Left lobe of liver (tissue), 2 donors: ENCODE data around the gene TMOD3. TPM values are rescaled to one million over a fixed set of nuclear protein-coding genes. Genes with fewer than 3 reads are reported as not detected.
"Not testable (repeated sequence)": the region's sequence is repeated elsewhere in the genome, so short reads cannot be mapped to it uniquely, and the experiment has no call there.

Experiments
- ATAC-seq: fragments of 200-7000 bp; cut with Tn5 transposase; one replicate; pipeline ENCODE4 v1.9.1; 2020; ENCODE audit warnings: mild to moderate bottlenecking, moderate library complexity
- DNase-seq: peaks from one replicate; pipeline ENCODE4 v3.0.0-alpha.2; 2020; ENCODE audit warnings: low spot score
- total RNA-seq: library from RNA; stranded (reverse); gene quantifications from one replicate; pipeline ENCODE4 v1.2.1, GENCODE V29; 2021
- donor health status: DM: no; HTN: no; CAD: no; lungs with moderate emphysema.
- donor health status: DM: no; HTN: yes; CAD: no.

The TMOD3 gene
- 21.2 TPM for total RNA-seq

DNA sequence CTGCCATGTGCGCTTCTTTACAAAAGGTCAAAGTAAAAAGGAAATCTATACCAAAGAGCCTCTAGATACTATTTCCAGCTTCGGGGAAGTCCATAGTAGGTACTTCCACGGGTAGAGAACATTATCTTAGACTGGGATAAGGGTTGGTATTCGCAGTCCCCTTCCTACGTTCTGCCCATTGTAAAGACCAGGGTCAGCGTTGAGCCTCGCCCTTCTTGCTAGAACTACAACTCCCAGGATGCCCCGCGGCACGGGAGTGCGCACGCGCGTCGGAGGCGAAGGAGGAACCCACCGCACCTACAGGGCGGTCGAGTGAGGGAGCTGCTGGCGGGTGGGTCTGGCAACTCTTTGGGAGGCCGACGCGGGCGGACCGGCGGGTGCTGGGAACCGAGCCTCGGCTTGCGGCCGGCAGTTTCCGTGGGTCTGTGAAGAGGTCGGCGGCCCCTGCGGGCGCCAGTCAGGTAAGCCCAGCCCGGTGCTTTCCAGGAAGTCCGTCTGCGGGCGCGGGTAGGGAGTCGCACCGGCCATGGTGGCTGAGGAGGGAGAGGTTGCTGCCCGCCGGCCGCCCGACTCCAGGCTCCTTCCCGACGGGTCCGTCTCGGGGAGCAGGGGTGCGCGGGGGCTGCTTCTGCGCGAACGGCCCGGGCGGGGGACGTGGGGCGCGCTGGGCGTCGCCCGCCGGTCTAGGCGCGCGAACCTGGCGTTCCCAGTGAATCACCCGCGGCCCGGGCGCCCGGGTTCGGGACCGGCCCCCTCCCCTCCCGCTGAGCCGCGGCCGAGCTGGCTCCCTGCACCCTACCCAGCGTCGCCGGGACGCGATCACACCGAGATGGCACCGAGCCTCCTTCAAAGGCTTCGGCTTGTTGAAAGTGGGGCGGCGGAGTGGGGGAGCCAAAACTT lies at the start of gene TMOD3:
TSS of gene TMOD3 (plus strand) at position 278 of the 900 bp plus-strand sequence. CDS start 33,232 bp downstream, outside the sequence.
- DNase-seq, result peak; percentile 96
- ATAC-seq, result peak; percentile 95

DNA sequence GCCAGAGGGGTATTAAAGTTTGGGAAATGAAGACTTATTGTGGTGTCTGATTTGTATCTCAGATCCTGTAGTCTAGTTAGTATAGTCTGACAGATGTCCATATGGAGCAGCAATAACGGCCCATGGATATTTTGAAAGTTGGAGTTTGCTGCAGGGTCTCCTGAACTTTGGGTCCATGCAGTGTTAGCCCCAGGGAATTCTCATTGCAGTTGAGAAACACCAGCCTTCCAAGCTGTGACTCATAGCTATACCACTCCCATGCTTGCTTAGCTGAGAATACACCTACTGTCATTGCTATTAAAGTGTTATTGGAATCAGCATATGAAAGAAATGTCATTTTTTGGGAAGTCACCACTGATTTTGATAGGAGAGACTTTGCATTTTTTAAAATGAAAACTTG lies 48.8 kb upstream of the TMOD3 start:
- no peak for ATAC-seq
- DNase-seq, result no peak

DNA sequence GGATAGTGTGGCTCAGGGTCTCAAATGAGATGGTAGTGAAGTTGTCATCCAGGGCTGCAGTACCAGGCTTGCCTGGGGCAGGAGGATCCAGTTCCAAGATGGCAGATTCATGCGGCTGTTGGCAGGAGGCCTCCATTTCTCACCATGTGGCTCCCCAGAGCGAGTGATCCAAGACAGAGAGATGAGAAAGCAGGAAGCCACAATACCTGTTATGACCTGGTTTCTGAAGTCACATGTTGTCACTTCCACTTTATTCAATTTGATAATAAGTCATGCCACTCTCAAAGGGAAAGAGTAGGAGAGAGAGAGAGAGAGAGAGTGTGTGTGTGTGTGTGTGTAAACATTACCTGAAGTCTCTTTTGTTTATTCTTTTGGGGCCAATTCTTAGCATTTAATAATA lies 47.9 kb upstream of the TMOD3 start:
- DNase-seq, result no peak
- ATAC-seq, result no peak

DNA sequence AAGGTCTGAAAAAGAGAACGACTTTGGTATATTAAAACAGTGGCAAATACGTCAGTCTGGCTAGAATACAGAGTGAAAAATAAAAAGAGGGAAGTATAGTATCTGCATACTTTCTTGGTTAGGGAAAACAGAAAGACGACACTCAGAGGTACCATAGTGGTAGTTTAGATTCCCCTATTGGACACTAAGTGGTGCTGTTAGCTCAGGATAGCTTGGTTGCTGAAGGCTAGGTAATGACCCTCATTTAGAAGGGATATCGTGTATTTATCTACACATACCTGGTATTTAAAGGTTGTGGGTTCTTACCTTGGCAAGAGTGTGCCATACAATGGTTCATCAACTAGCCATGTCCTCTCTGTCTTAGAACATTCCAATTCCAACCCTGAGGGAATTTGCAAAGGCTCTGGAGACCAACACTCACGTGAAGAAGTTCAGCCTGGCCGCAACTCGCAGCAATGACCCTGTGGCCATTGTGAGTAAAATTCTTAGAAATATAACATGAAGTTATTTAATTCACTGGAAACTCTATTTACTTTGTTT lies 47.0 kb upstream of the TMOD3 start:
- ATAC-seq (peak; percentile 86), DNase-seq (no peak)

DNA sequence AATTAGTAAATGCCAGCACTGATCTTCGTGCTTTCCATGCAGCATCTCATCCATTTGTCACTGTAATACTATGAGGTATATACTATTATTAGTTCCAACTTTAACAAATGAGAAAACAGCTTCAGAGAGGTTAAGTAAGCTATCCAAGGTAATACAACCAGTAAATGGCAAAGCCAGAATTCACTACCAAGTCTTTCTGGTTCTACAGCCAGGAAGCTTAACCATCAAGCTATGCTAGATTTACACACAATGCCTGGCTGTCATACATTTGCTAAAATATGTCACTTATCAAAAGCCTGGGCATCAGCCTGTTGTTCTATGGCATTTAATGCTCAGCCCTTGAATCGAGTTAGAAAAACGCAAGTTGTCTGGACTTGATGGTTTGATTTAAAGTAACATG lies 45.5 kb upstream of the TMOD3 start:
- no peak for ATAC-seq
- no peak for DNase-seq

DNA sequence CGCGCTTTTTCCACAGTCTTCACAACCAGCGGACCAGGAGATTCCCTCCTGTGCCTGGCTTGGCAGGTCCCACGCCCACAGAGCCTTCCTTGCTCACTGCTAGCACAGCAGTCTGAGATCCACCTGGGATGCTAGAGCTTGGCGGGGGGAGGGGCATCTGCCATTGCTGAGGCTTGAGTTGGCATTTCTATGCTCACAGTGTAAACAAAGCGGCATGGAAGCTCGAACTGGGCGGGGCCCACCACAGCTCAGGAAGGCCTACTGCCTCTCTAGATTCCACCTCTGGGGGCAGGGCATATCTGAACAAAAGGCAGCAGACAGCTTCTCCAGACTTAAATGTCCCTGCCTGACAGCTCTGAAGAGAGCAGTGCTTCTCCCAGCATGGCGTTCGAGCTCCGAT lies 42.3 kb upstream of the TMOD3 start:
- not testable (repeated sequence) for DNase-seq, ATAC-seq

DNA sequence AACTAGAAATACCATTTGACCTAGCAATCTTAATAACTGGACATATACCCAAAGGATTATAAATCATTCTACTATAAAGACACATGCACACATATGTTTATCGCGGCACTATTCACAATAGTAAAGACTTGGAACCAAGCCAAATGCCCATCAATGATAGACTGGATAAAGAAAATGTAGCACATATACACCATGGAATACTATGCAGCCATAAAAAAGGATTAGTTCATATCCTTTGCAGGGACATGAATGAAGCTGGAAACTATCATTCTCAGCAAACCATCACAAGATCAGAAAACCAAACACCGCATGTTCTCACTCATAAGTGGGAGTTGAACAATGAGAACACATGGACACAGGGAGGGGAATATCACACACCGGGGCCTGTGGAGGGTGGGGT lies 37.0 kb upstream of the TMOD3 start:
- not testable (repeated sequence) for DNase-seq, ATAC-seq

DNA sequence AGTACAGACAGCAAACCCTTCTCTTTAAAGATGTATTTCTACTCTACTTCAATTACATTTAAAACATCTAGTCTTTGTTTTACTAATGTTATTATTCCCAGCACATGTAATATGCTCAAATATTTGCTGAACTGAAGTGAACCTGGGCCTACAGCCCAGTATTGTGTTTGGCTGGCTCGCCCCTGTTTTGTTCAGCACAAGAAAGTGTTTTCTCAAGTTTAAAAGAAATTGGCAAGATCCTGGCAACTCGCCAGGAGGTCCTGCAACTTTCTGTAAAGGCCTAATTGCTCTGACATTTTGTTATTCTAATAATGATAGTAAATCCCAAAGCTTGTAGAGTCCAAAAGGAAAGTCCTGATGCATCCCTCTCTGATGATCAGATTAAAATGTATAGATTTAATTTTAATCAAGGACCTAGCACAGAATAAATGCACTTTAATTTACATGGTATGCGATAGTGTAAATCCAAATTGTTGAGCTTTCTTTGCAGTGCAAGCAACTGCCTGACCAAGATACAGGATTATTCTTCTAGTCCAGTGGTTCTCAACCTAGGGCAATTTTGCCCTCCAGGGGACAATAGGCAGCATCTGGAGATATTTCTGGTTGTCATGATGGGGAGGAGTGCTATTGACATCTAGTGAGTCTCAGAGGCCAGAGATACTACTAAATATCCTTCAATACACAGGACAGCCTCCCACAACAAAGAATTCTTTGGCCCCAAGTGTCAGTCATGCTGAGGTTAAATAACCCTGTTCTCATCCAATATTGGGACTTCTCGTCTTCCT lies 35.7 kb upstream of the TMOD3 start:
- DNase-seq (no peak), ATAC-seq (peak; percentile 43)

DNA sequence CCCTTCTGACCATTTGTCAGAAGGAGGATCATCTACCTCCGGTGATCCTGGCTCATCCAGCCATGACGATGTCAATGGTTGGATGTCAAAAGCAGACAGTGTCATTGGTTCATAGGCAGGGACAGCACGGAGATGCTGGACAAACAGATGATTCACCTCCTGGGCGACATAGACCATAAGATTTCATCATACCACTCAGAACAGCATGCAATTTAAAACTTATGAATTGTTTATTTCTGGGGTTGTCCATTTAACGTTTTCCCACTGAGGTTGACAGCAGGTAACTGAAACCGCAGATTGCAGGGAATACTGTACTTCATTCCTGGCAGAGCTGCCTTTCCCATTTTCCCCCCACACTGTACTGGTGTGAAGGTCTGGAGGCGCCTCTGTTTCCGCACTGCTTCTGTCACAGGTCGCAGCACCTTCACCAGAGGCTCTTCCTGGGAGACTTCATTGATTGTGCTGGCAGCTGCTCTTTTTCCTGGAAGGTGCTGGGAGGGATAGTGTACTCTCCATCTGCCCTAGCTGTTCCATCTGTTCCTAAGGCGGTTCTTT lies 32.5 kb upstream of the TMOD3 start:
- ATAC-seq (peak; percentile 38), DNase-seq (no peak)

DNA sequence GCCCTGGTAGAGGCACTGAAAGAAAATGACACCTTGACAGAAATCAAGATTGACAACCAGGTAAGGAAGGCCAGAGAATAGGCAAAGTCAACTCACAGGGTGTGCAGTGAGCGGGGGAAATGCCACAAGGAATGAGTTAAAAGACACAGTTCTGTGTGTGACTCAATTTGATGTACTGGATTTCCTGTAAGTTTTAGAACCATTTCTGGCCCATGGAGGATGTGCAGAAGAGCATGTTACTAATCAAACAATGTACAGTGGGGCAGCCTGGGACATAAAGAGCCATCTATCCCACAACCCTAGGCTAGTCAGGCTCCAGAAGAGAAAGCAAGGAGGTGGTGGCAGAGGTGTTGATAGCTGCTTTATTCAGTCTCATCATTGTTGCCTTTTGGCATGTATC lies 31.2 kb upstream of the TMOD3 start:
- ATAC-seq (no peak), DNase-seq (no peak)

DNA sequence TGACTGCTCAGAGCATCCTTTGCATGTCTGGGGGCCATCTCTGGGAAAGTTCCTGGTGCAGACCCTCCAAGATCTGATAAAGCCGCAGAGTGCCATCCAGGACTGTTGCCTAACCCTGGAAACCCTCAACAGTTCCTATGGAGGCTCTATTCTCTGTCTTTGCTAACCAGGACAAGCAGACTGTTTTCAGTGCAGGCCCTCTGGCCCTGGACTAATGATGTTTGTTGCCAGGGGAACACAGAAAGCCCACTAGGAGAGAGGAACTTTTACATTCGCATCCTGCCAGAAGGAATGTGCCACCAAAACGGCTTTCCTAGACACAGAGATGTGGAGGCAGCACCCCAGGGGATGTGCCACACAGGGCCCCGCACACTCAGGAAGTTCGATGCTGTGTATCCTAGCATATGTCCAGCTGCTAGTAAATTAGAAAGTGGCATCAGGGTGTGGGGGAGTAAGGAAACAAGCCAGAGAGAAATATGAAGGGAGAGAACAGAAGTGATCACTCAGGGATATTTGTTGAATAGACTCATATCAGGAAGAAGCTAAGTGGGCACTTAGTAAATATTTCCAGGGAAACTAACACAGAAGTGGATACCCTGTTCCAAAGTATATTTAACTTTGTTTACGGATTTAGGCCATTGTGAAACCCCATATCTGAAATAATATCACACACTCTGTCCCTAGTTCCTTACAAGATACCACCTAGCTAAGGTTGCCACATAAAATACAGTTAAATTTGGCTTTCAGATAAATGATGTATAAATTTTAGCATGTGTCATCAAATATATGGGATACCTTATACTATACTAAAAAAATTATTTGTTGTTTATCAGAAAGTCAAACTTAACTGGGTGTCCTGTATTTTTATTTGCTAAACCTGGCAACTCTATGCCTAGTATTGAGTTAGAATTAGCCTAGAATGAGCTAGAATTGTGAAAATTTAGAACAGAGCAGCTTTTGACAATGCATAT lies 29.9 kb upstream of the TMOD3 start:
- ATAC-seq (no peak), DNase-seq (no peak)

DNA sequence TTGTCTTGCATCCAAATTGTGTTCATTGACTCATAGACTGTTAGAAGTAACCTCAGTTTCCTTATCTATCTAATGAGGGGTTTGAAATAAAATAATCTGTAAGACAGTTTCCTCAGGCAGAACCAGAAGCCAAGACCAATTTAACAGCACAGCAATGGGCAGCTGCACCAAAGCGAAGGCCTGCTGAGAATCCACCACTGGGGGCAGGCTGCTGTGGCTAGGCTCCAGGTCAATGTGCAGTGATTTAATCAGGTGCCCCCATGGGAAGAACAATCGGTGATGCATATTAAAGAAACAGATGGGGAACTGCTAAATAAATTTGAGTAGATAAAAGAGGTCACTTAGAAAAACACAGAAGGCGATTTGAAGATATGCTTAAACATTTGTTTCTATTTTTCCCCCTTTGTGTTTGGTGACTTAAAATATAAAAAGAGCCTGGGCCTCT lies 28.0 kb upstream of the TMOD3 start:
- ATAC-seq (peak; percentile 97), DNase-seq (no peak)

DNA sequence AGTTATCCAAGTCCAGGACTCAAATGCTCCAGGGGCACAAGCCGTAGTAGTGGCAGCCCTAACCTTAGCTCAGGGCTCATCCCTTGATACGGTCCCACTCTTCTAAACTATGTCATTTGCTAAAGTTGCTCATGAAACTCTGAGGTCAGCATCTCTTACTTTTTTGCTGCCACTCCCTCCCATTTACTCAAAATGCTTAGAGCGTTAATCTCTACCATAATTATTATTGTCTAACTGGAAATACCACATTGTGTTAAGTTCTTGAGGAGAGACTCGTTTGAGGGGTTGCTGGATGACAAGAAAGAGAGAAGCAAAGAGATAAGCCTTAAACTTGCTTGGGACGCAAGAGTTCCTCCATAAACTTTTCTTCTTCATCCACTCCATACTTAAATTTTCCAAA lies 26.9 kb upstream of the TMOD3 start:
- ATAC-seq (no peak), DNase-seq (no peak)

DNA sequence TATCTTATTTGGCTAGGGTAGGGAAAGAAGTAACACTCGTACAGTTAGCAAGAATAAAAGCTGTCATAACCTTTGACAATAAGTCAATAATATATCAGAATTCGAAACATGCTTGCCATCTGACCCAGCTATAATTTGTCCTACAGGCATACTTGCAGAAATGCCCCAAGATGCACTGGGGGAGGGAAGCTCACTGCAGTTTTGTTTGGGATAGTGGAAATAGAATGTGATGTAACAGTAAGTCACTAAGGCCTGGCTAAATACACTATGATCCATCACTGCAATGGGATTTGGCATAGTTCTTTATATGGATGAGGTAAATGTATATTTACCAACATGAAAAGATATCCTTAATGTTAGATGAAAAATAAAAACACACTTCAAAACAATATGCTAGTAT lies 25.5 kb upstream of the TMOD3 start:
- ATAC-seq, result no peak
- no peak for DNase-seq

DNA sequence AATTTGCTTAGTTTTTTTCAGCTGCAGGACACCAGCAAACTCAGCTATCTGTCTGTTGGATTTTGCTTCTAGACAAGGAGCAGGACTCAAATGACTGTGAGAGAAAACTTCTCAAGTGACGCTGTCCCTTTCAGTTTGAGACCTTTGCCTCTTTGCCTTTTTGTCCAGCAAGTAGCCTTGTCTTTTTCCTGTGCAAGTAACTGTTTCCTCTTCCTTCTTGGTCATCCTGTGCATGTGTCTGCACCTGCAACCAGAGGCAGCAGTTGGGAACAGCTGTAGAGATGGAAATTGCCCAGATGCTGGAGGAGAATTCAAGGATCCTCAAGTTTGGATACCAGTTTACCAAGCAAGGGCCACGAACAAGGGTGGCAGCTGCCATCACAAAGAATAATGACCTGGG lies 23.3 kb upstream of the TMOD3 start:
- DNase-seq (no peak), ATAC-seq (no peak)

DNA sequence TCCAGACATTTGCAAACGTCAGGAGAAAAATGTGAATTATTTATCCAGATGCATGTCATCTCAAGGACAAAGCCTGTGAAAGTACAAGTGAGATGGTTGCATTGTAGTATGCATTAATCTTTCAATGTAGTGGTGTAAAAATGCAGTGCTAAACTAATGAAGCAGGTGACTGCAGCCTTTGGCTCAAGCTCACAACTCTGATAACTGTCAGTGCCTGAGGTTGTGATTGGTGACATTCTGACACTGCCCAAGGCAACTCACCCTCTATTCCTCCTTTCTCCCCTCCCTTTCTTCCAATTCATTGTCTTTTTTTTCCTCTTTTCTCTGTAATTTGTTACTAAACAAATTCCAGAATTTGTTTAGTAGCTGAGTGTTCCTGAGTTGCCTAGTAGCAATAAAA lies 20.0 kb upstream of the TMOD3 start:
- no peak for DNase-seq

DNA sequence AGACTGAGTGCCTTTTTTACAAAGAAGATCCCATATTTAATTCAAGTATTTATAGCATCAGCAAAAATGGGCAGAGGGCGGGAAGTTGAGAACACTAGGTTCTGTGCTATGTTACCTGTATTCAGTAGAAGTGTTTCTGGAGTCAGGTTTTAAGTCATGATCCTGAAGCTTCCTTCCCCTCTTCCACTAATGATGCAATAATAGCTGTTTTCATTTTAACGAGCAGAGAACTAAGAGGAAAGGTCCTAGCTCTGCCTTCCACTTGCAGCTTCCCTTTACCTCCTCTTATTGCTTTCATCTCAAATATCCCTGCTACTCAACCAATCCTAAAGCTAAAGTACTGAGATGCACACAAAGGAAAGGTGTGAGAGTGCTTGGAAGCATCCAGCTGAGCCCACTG lies 16.9 kb upstream of the TMOD3 start:
- no peak for ATAC-seq
- no peak for DNase-seq

More for the DNA sequence above, 20.0 kb upstream of the TMOD3 start:
- no peak for ATAC-seq

DNA sequence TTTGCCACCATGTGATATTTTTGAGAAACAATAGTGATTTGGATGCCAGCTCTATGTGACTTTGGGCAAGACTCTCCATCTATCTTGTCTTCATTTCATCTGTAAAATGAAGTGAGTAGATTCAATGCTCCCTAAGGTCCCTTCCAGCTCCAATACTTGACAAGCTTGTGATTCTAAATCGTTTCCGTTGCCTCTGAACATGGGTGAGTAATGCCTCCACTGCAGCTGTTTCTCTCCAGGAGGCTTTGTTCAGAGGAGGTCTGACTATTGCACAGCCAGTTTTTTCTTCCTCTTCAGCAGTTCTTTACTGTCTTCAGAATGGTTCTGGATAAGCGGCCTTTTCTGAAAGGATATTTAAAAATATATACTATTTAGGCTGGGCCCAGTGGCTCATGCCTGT lies 14.8 kb upstream of the TMOD3 start:
- ATAC-seq (no peak), DNase-seq (no peak)

DNA sequence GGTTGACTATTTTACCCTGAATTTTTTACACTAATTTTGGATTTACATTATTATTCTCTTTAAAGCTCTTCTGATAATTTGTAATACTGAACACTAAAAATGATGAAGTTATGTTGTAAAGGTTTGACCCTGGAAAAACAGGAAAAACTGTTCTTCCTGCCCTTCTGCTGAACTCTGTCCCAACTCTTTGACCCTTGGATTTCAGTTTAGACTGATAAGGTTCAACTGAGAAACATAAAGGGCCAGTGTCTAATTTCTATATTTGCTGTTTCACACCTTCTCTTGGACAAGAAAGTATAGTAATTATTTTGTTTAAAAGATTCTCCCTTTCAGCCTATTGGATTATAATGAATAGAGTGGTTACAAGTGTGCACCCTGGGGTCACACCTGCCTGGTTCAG lies 12.8 kb upstream of the TMOD3 start:
- peak; percentile 94 for ATAC-seq
- no peak for DNase-seq

DNA sequence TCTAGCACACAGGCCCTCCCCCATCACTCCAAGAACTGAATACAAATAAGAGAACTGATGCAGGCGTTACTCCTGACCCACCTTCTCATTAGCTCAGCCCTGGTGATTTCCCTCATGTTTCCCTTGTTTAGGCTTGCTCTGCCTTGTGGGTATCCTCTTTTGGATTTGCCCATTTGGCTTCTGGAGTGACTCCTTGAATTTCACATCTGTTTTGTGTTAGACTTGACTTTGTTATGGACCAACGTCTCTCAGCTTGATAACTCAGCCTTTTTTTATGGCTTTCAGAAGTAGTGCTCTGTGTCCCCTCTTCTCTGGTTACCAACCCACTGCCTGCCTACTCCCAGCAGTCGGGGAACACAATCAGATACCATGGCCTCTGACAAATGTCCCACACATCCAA lies 11.3 kb upstream of the TMOD3 start:
- no peak for ATAC-seq

More for the DNA sequence above, 11.3 kb upstream of the TMOD3 start:
- DNase-seq, result no peak
